Fibroblast of upper back skin (primary cell): Measurements from ENCODE around the gene PHF21A.

Source experiments
- DNase-seq: peaks from one replicate; pipeline ENCODE4 v3.0.0-alpha.2; 2013

Gene PHF21A

GRCh38 chr11:46121301-46121723, at the start of gene PHF21A:
Gene PHF21A (minus strand): TSS chr11:46121454. CDS start chr11:46084219, 37,235 bp downstream.
- peak; percentile 95 for DNase-seq

- DNase-seq: no peak
Observed at GRCh38 chr11:46170797-46171196, 49.5 kb upstream of the PHF21A start.

DNA sequence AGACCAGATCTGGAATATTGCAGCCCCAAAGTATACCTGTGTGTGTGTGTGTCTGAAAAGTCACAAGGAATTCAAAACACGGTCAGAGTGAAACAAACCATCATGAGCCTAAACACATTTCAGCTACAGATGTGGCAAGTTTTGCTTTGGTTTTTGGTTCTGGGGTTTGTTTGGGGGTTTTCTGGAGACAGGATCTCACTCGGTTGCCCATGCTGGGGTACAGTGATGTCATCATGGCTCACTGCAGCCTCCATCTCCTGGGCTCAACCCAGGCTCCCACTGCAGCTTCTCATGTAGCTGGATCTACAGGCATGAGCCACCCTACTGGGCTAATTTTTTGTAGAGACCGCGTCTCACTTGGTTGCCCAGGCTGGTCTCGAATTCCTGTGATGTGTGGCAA, 41.4 kb upstream of the PHF21A start:
- DNase-seq: no peak

- no peak for DNase-seq
Observed at GRCh38 chr11:46161201-46161600, 39.9 kb upstream of the PHF21A start.

DNA sequence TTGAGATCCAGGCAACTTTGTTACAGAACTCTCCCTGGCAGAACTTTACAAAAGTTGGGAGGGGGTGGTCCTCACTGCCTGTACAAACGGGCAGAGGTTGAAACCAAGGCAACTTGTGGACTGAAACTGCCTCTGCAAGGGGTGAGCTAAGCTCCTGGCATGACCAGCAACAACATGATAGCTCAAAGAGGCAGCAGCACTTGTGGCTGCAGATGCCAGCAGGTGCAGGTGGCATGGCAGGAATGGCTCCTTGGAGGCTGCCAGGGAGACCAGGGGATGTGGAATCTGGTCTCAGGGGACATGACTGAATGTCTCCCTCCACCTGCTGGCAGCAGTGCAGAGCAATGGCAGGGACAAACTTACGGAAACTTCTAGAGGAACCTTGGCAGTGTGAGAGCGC, 38.8 kb upstream of the PHF21A start:
- no peak for DNase-seq

DNA sequence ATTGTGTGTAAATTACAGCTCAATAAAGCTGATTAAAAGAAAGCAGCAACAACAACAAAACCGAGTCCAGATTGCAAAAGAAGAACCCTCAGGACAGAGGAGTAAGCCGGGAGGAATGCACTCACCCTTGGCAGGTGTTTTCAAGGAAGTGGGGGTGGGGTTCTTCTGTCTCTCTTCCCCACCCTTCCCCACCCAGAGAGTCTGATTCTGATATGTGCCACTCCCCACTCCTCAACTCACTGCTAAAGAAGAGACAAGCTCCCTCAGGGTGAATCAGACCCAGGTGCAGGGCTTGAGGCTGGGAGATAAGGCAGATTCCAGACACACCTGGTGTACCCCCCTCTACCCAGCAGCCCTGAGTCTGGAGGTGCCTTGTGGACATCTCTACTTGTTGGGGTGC, 38.4 kb upstream of the PHF21A start:
- DNase-seq: no peak

- no peak for DNase-seq
Observed at GRCh38 chr11:46149826-46150225, 28.6 kb upstream of the PHF21A start.

DNA sequence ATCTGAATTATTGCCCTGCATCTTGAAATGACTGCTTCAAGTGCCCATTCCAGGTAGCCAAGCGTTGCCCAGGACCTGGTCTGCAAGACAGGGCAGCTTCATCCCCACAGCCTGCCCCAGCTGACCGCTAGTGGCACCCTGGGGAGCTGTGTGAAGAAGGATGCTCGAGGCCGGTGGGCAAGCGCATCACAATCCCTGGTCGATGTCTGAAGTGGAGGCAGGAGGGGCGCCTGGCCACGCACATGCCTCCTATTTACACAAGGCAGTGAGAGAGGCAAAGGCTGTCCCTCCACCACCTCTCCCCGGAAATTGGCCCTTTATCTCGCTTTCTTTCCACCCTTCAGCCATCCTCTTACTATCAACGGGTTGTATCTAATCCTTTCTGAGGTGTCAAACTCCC, 28.1 kb upstream of the PHF21A start:
- DNase-seq: no peak

DNA sequence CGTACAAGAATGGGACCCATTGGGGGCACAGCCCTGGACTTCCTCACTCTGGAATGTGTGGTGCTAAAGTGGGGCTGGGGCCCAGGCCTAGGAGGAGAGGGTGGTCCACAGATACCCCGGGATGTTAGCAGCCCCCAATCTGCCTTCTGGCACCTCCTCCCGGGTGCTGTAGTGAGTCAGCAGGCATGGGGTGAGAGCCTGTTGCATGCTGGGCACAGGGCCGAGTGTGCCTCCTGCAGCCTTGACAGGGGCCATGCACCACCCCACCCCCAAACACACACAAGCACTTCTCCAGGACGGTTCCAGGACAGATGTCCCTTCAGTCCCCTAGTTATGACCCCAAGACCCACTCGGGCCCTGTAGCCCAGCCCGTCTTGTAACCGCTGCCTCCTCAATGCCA, 23.5 kb upstream of the PHF21A start:
- no peak for DNase-seq

GRCh38 chr11:46143049-46143806, 22.0 kb upstream of the PHF21A start:
- DNase-seq: no peak

- no peak for DNase-seq
Observed at GRCh38 chr11:46142561-46142960, 21.3 kb upstream of the PHF21A start.

DNA sequence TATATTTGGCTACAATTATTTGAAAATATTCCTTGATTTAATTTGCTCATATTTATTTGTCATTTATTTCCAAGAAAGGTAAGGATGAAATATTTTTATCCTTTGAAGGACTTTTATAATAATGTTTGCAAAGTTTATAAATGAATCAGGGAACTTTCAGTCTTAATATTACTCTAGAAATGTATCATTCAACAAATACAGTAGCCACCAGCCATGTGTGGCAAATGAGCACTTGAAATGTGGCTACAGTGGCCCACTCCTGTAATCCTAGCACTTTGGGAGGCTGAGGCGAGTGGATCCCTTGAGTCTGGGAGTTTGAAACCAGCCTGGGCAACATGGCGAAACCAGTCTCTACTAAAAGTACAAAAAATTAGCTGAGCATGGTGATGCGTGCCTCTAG, 20.3 kb upstream of the PHF21A start:
- no peak for DNase-seq

DNA sequence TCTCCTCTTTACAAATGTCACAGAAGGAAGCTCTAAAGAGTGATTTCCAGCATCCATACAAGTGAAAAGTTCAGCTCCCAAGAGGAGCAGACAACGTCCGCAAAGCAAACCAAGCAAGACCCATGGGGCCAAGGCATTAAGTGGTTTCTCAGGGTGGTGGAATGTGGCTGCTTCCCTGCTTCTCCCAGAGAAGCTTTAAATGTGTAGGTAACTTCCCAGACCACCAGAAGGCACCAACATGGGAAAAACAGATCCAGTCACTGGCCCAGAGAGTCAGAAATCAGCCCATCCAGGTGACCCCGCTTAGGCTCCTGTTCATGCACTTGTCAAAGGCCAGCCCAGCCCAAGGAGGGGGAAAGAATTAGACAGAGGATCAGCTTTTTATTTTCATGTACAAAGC, 13.3 kb upstream of the PHF21A start:
- DNase-seq: peak; percentile 28

DNA sequence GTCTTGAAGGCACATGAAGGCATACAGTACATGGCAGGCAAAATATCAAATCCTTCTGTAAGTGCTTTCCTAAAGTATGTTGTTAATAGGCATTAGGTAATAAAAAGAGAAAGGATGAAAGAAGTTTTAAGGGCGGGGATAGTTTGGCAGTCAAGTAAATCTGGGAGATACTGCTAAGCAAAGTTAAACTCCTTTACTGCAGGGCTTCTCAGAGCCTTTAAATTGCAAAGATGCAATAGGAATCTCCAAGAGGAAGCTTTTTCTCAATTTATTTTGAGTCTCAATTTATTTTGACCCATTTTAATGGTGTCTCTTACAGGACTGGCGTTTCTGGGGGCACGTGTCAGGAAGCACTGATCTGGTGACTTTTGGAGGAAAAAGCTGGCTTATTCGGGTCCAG, 12.8 kb upstream of the PHF21A start:
- no peak for DNase-seq

GRCh38 chr11:46133119-46133518, 11.9 kb upstream of the PHF21A start:
- no peak for DNase-seq

DNA sequence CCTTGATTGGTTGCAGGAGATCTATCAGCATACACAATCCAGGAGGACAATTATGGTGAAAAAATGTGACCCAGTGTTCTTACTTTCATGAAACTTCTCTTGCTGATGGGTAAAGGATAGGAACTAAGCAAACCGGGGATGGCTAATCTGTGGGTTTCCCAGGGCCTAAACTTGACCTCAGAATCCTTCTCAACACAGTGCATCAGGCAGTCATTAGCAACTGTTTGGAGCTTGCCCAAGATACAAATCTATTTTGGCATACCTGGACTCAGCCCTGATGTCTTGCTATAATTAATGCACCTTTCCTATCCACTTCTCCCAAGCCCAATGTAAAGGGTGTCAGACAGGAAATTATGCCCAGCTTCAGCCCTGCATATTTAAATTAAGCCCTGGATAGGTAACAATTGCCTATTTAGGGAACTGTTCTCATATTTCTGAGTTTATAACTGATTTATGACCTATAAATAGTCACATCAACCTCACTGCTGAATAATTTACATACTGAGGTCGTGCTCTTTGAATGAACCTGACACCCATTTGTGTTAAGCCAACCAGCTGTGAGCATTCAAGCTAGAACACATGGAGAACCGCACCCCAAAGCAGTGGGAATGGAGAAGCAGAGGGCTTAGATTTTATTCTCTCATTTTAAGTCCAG, 9.2 kb upstream of the PHF21A start:
- DNase-seq: no peak

GRCh38 chr11:46129133-46129532, 7.9 kb upstream of the PHF21A start:
- DNase-seq: no peak

GRCh38 chr11:46127150-46127638, 5.9 kb upstream of the PHF21A start:
- DNase-seq: peak; percentile 62

DNA sequence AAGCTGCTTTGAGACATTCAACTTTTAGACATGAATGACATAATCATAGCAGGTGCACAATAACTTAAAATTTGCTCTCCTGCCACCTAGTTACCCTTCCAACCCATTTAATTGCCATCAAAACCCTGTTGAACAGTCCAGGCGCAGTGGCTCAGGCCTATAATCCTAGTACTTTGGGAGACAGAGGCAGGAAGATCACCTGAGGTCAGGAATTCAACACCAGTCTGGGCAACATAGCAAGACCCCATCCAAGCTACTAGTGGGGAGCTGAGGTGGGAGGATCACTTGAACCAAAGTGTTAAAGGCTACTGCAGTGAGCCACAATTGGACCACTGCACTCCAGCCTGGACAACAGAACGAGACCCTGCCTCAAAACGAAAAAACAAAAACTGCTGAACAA, 4.0 kb upstream of the PHF21A start:
- no peak for DNase-seq

DNA sequence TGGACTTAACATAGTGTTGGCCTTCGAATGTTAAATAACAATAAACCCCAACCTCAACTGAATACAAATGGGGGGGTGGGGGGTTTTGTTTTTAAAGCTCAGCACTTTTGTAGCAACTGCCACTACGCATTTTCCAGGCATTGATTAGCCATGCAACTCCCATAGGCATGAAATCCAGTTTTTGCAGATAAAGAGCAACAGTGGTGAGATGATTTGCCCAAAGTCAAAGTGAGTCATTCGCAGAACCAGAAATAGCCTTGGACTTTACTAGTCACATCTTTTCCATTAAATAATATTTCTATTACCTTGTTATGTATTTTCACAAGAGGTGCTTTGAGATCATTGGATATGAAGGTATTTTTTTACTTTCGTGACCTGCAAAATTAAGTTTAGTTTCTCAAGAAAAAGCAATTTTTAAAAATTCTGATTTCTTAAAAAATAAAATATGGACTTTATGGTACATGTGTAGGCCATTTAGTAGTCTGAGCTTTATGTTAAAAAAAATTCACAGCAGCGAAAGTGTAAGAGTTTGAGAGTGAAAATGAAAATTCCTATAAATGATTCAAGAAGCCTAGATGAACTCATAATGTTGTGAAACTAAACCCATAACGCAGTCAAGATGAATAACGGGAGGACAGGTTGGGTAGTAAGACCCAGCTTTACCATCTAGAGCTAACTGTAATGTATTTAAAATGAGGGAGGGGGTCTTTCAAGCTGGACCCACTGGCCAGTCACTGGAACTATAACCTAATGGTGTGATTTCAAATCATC, 1.9 kb upstream of the PHF21A start:
- DNase-seq: peak; percentile 38

DNA sequence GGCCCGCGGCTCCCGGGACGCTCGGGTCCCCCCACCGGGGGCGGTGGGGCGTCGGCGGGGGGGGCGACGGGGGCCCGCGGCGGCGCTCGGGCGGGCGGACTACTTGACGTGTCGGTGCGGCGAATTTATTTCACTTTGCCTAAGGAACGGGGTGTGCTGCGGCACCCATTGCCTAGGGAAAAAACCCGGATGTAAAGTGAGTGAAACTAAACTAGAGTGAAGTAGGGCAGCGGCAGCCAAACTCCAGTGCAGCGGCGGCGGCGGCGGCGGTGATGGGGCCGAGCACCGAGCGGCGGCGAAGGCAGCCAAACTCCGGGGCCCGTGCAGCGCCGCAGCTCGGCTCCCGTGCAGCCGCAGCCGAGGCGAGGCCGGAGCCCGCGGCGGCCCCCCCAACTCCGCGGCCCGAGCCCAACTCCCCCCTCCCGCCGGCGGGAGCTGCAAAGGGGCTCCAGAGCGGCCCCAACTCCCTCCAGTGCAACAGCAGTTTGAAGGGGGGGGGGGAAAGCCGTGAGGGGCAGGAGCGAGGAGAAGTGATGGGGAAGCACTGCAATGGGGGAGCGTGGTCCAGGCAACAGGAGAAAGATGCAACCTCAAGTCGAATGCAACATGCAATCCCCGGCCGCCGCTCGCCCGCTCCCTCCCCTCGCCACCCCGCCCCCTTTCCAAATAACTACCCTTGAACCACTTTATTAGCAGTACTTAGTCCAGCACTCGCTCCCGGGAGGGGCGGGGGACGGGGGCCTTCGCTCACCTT, 647 bp upstream of the PHF21A start:
- DNase-seq: peak; percentile 94

DNA sequence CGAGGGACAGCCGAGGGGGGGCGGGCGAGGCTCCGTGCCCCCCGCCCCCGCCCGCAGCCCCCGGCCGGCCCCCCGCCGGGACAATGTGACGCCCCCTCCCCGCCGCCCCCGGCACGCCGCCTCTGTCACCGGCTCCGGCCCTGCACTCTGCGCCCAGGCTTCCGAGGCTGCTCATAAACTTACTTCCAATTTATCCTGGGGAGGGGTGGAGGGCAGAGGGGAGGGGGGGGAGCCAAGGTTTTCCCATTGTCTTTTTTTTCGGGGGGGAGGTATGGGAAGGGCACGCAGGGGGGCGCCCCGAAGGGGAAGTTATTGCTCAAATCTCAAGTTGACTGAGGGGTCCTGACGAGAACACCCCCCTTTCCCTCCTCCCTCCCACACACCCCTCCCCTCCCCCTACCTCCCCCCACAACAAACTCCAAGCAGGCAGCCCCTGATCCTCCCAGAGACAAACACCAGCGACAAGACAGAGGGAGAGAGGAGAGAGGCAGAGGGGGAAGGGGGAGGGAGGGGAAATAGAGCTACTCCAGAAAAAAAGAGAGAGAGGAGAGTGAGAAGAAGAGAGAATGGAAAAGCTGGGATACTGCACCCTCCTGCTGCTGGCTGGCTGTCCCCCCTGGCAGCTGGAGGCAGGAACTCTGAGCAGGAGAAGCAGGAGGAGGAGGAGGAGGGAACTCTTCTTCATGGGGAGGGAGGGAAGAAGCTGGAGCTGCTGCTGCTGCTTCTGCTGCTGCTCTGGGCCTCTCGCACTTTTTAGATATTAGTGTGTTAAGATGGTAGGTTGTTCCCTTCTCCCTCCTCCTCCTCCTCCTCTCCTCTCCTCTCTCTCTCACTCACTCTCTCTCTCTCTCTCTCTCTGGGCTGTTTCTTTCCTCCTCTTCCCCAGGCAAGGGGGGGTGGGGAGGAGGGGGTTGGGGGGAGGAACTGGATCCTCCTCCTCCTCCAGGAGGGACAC, 631 bp downstream of the PHF21A start:
- DNase-seq: peak; percentile 80
